ENCODE measurements around the gene CCDC182. TPM values are rescaled to one million over a fixed set of nuclear protein-coding genes. Genes with fewer than 3 reads are reported as not detected.

Gene CCDC182
- total RNA-seq, 3 donors from 2014 or later = not detected

DNA sequence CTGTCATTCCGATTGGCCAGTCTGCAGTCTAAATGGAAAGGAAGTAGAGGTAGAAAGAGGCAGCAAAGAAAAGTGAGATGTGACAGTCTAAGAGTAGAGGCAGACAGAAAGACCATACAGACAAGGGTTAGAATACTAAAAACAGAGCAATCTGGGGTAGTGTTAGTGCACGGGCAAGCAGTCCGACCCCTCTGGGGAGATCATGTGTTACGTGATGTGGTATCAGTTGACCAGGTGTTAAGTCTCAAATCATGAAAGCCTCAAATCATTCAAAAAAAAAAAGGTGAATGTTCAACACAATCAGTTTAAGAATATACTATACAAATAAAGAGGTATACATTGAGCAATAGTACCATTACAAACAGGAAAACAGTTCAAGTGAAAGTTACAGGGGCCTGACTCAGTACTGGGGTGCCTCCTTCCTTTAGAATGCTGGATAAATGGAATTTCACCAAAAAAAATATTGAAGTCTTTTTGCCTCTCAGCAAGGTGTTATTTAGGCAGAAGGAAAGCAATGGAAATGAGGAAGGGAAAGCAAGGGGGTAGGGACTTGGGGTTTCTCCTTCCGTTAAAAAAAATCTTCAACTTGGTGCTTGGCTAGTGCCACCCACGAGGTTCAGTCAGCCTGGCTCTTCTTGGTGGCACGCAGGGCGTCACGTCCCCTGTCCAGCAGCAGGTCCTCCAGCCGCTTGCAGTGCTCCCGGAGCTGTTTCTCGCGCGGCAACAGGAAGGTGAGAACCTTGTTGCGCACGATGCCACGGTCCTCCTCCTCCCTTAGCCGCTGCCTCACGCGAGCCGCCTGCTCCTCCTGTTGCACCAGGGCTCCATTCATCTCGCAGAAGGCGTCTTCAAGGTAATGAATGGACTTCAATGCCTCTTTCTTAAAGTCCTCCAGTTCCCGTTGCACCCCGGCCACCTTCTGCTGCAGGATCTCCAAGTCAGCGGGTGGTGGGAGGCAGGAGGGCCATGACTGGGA lies 616 bp downstream of the CCDC182 start:
- intact Hi-C loops (cut with DNase I; ENCODE audit: low total_unique reads) = loop anchor here (1.0 kb wide), 1 partner anchor 19 kb away; no protein-coding TSS in a partner anchor
- no peaks in the 10 kb centered on the region for H3K4me1 ChIP-seq
- no peak overlapping the region for H3K4me3 ChIP-seq
- H3K27me3 ChIP-seq = no peaks in the 10 kb centered on the region
- no peak overlapping the region for H3K27ac ChIP-seq
- no peaks in the 10 kb centered on the region for H3K36me3 ChIP-seq
- no peaks in the 10 kb centered on the region for H3K9me3 ChIP-seq
- TF ChIP-seq, protein P1, sequence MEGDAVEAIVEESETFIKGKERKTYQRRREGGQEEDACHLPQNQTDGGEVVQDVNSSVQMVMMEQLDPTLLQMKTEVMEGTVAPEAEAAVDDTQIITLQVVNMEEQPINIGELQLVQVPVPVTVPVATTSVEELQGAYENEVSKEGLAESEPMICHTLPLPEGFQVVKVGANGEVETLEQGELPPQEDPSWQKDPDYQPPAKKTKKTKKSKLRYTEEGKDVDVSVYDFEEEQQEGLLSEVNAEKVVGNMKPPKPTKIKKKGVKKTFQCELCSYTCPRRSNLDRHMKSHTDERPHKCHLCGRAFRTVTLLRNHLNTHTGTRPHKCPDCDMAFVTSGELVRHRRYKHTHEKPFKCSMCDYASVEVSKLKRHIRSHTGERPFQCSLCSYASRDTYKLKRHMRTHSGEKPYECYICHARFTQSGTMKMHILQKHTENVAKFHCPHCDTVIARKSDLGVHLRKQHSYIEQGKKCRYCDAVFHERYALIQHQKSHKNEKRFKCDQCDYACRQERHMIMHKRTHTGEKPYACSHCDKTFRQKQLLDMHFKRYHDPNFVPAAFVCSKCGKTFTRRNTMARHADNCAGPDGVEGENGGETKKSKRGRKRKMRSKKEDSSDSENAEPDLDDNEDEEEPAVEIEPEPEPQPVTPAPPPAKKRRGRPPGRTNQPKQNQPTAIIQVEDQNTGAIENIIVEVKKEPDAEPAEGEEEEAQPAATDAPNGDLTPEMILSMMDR (IDR thresholded peaks at IDR 0.05) = no peak
- TF ChIP-seq POLR2AphosphoS5 (IDR thresholded peaks at IDR 0.05) (no peak), POLR2A (IDR thresholded peaks at IDR 0.05) (no peak)
- no peak for DNase-seq (ENCODE audit: low spot score in 2 of 2)

DNA sequence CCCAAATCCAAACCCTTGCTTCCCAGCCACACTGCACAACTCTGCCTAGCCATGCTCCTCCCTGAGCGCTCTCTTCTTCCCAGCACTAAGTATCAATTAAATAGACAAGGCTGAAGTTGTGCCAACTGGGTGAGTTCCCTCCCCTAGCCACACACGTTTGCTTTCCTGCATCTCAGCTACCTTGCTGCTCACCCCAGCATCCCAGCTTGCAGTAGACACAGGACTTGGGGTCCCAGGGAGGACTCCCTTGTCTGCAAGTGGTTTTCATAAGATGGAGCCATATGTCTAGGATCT lies 4.9 kb downstream of the CCDC182 start:
- Histone ChIP-seq H3K4me3 (no peak overlapping the region), H3K27ac (no peak overlapping the region), H3K36me3 (no peaks in the 10 kb centered on the region), H3K27me3 (no peaks in the 10 kb centered on the region), H3K9me3 (no peaks in the 10 kb centered on the region), H3K4me1 (no peaks in the 10 kb centered on the region)
- intact Hi-C loops (cut with DNase I; ENCODE audit: low total_unique reads) = no loop called here
- no peak for TF ChIP-seq POLR2A (IDR thresholded peaks at IDR 0.05)
- TF ChIP-seq, protein P1 (IDR thresholded peaks at IDR 0.05) = no peak
- no peak for TF ChIP-seq POLR2AphosphoS5 (IDR thresholded peaks at IDR 0.05)
- DNase-seq (ENCODE audit: low spot score in 2 of 2) = no peak

- Histone ChIP-seq H3K4me1 (no peaks in the 10 kb centered on the region), H3K36me3 (no peaks in the 10 kb centered on the region), H3K4me3 (no peak overlapping the region), H3K27ac (no peak overlapping the region), H3K27me3 (no peaks in the 10 kb centered on the region), H3K9me3 (no peaks in the 10 kb centered on the region)
- TF ChIP-seq, protein P1 (IDR thresholded peaks at IDR 0.05) = no peak
- TF ChIP-seq POLR2A (IDR thresholded peaks at IDR 0.05) = no peak
- TF ChIP-seq POLR2AphosphoS5 (IDR thresholded peaks at IDR 0.05) = no peak
- no peak for DNase-seq (ENCODE audit: low spot score in 2 of 2)
- intact Hi-C loops (cut with DNase I; ENCODE audit: low total_unique reads) = no loop called here
Observed at GRCh38 chr17:57739402-57740234, 5.5 kb downstream of the CCDC182 start.

- no peak for DNase-seq (ENCODE audit: low spot score in 2 of 2)
- TF ChIP-seq POLR2AphosphoS5 (IDR thresholded peaks at IDR 0.05) = no peak
- TF ChIP-seq POLR2A (IDR thresholded peaks at IDR 0.05) = no peak
- TF ChIP-seq, protein P1 (IDR thresholded peaks at IDR 0.05) = no peak
- Histone ChIP-seq H3K36me3 (no peaks in the 10 kb centered on the region), H3K27ac (no peak overlapping the region), H3K9me3 (no peaks in the 10 kb centered on the region), H3K4me1 (no peaks in the 10 kb centered on the region), H3K4me3 (no peak overlapping the region), H3K27me3 (no peaks in the 10 kb centered on the region)
- intact Hi-C loops (cut with DNase I; ENCODE audit: low total_unique reads) = no loop called here
Observed at GRCh38 chr17:57737450-57737849, 7.6 kb downstream of the CCDC182 start.

DNA sequence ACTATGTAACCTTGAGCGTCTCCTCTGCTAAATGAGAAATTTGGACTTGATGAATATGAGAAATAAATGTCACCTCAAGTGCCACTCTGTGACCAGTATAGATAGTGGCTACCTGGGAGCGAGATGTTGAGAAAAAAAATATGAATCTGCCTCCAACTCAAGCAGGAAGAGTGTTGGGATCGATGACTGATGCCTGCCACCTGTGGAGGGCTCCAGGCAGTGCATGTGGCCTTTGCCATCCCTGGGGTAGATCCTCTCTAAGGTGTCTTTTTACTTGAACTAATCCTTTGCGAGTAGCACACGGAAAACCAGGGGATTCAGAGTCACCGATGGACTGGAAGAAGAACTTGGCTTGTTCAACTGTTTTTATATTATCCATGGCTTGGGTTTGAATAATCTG lies 9.4 kb downstream of the CCDC182 start:
- Histone ChIP-seq H3K27ac (no peak overlapping the region), H3K36me3 (no peaks in the 10 kb centered on the region), H3K9me3 (no peaks in the 10 kb centered on the region), H3K27me3 (no peaks in the 10 kb centered on the region), H3K4me3 (no peak overlapping the region), H3K4me1 (no peaks in the 10 kb centered on the region)
- TF ChIP-seq, protein P1 (IDR thresholded peaks at IDR 0.05) = no peak
- TF ChIP-seq POLR2AphosphoS5 (IDR thresholded peaks at IDR 0.05) (no peak), POLR2A (IDR thresholded peaks at IDR 0.05) (no peak)
- no peak for DNase-seq (ENCODE audit: low spot score in 2 of 2)
- intact Hi-C loops (cut with DNase I; ENCODE audit: low total_unique reads) = no loop called here
